ENCODE results near the gene PTPRJ. TPM values are rescaled to one million over a fixed set of nuclear protein-coding genes. Genes with fewer than 3 reads are reported as not detected.
A peak's percentile ranks its signal among the peaks of the same experiment; 100 is the strongest.
"Not testable (repeated sequence)": the region's sequence is repeated elsewhere in the genome, so short reads cannot be mapped to it uniquely, and the experiment has no call there.

The PTPRJ gene
- 10 to 100 TPM; 23.3 to 24.7 TPM for total RNA-seq
- polyA plus RNA-seq: 1 to 10 TPM; 4.1 to 5.8 TPM

DNA sequence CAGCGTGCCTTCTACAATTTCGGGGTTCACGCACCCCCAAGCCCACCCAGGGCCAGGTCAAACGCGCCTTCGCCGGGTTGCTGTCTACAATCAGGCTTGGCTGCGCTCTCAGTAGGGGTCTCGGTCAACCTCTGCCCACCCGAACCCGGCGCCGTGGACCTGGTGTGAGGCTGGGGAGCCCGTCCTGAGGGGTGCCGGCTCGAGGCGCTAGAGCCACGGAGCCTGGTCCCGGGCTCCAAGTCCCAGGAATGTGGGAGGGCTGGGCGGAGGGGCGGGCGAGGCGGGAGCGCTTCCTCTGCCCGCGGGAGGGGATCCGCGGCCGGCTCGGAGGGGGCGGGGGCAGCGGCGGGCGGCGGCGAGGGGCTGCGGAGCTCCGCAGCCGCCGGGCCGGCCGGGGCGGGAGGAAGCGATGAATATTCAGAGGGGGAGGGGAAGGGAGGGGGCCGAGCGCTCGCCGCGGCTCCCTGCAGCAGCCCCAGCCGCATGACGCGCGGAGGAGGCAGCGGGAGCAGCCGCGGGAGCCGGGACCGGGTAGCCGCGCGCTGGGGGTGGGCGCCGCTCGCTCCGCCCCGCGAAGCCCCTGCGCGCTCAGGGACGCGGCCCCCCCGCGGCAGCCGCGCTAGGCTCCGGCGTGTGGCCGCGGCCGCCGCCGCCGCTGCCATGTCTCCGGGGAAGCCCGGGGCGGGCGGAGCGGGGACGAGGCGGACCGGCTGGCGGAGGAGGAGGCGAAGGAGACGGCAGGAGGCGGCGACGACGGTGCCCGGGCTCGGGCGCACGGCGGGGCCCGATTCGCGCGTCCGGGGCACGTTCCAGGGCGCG lies at the start of gene PTPRJ:
TSS of gene PTPRJ (plus strand) at position 472 of the 819 bp plus-strand sequence. CDS start 354 bp downstream, outside the sequence.
- H3K4me1 ChIP-seq (ENCODE audit: control insufficient read depth in 4 of 4, insufficient read depth in 4 of 4, low read length in 3 of 4): peaks cover 3 to 48% (median 37%) of the 10 kb centered on the region in 4 donors
- peak; percentile 62 for DNase-seq (ENCODE audit: low spot score)
- peak within 1 kb of the TSS; percentile 82 to 83 for H3K27ac ChIP-seq (ENCODE audit: low read depth in 1 of 2, low read length in 2 of 2)
- H3K4me3 ChIP-seq (ENCODE audit: low read depth in 1 of 3, low read length in 3 of 3): peak within 1 kb of the TSS; percentile 64 to 89 (median 70)
- 2% methylated on average over 111 of the region's 111 CpGs for whole genome bisulfite sequencing
- no peaks in the 10 kb centered on the region for H3K9me3 ChIP-seq (ENCODE audit: control insufficient read depth in 4 of 4, low read length in 3 of 4)
- TF ChIP-seq TAF1 (conservative IDR thresholded peaks at IDR 0.05) (no peak), FOXA2 (IDR thresholded peaks at IDR 0.05) (no peak), JUND (IDR thresholded peaks at IDR 0.05) (no peak)
- TF ChIP-seq, protein P1, sequence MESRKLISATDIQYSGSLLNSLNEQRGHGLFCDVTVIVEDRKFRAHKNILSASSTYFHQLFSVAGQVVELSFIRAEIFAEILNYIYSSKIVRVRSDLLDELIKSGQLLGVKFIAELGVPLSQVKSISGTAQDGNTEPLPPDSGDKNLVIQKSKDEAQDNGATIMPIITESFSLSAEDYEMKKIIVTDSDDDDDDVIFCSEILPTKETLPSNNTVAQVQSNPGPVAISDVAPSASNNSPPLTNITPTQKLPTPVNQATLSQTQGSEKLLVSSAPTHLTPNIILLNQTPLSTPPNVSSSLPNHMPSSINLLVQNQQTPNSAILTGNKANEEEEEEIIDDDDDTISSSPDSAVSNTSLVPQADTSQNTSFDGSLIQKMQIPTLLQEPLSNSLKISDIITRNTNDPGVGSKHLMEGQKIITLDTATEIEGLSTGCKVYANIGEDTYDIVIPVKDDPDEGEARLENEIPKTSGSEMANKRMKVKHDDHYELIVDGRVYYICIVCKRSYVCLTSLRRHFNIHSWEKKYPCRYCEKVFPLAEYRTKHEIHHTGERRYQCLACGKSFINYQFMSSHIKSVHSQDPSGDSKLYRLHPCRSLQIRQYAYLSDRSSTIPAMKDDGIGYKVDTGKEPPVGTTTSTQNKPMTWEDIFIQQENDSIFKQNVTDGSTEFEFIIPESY (IDR thresholded peaks at IDR 0.05): no peak
- no peaks in the 10 kb centered on the region for H3K27me3 ChIP-seq (ENCODE audit: control insufficient read depth in 4 of 4, insufficient read depth in 4 of 4, low read length in 3 of 4)
- H3K36me3 ChIP-seq (ENCODE audit: control insufficient read depth in 4 of 4, insufficient read depth in 3 of 4, low read depth in 1 of 4, low read length in 3 of 4): no peaks in the 10 kb centered on the region
- peak within 1 kb of the TSS; percentile 58 to 86 for H3K9ac ChIP-seq (ENCODE audit: low read depth in 1 of 2, low read length in 2 of 2)

DNA sequence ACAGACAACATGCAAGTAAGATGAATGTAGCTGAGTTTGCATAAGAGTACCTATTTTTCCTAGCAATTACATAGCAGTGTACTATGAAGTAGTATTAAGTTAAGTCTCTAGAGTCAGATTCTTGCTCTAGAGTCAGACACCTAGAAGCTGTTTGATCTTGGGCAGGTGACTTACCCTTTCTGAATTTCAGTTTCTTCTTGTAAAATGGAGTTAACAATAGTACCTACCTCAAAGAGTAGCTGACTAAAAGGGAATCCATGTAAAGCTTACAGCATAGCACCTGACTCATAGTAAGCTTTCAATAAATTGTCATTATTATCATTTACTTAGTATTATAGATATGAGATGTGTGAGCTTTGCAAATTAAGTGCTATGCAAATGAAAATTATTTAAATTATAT lies 47.8 kb upstream of the PTPRJ start:
- peaks cover 0 to 8% (median 2%) of the 10 kb centered on the region in 4 donors for H3K4me1 ChIP-seq (ENCODE audit: control insufficient read depth in 4 of 4, insufficient read depth in 4 of 4, low read length in 3 of 4)
- H3K9me3 ChIP-seq (ENCODE audit: control insufficient read depth in 4 of 4, low read length in 3 of 4): no peaks in the 10 kb centered on the region
- no peak overlapping the region for H3K4me3 ChIP-seq (ENCODE audit: low read depth in 1 of 3, low read length in 3 of 3)
- DNase-seq (ENCODE audit: low spot score): no peak
- no peaks in the 10 kb centered on the region for H3K27me3 ChIP-seq (ENCODE audit: control insufficient read depth in 4 of 4, insufficient read depth in 4 of 4, low read length in 3 of 4)
- TF ChIP-seq RXRA (IDR thresholded peaks at IDR 0.05): no peak
- TF ChIP-seq, protein P2, sequence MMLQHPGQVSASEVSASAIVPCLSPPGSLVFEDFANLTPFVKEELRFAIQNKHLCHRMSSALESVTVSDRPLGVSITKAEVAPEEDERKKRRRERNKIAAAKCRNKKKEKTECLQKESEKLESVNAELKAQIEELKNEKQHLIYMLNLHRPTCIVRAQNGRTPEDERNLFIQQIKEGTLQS (IDR thresholded peaks at IDR 0.05): no peak
- H3K9ac ChIP-seq (ENCODE audit: low read depth in 1 of 2, low read length in 2 of 2): no peak overlapping the region
- H3K36me3 ChIP-seq (ENCODE audit: control insufficient read depth in 4 of 4, insufficient read depth in 3 of 4, low read depth in 1 of 4, low read length in 3 of 4): no peaks in the 10 kb centered on the region
- no peak overlapping the region for H3K27ac ChIP-seq (ENCODE audit: low read depth in 1 of 2, low read length in 2 of 2)

DNA sequence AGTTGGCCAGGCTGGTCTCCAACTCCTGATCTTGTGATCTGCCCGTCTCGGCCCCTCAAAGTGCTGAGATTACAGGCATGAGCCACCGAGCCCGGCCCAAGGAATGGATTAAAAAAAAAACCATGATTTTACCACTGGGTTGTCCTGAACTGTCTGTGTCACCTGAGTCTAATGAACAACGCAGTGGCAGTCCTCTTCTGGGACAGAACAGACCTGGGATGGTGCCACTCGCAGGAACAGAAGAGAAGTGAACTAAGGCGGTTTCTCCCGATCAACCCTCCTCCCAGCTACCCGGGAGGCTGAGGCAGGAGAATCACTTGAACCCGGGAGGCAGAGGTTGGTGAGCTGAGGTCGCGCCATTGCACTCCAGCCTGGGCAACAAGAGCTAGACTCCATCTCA lies 46.6 kb upstream of the PTPRJ start:
- peaks cover 0 to 14% (median 6%) of the 10 kb centered on the region in 4 donors for H3K4me1 ChIP-seq (ENCODE audit: control insufficient read depth in 4 of 4, insufficient read depth in 4 of 4, low read length in 3 of 4)
- not testable (repeated sequence) for H3K9me3 ChIP-seq (ENCODE audit: control insufficient read depth in 4 of 4, low read length in 3 of 4); H3K27ac ChIP-seq (ENCODE audit: low read depth in 1 of 2, low read length in 2 of 2); H3K9ac ChIP-seq (ENCODE audit: low read depth in 1 of 2, low read length in 2 of 2); H3K36me3 ChIP-seq (ENCODE audit: control insufficient read depth in 4 of 4, insufficient read depth in 3 of 4, low read depth in 1 of 4, low read length in 3 of 4); DNase-seq (ENCODE audit: low spot score); H3K27me3 ChIP-seq (ENCODE audit: control insufficient read depth in 4 of 4, insufficient read depth in 4 of 4, low read length in 3 of 4); H3K4me3 ChIP-seq (ENCODE audit: low read depth in 1 of 3, low read length in 3 of 3)
- 84% methylated on average over 12 of the region's 12 CpGs for WGBS

DNA sequence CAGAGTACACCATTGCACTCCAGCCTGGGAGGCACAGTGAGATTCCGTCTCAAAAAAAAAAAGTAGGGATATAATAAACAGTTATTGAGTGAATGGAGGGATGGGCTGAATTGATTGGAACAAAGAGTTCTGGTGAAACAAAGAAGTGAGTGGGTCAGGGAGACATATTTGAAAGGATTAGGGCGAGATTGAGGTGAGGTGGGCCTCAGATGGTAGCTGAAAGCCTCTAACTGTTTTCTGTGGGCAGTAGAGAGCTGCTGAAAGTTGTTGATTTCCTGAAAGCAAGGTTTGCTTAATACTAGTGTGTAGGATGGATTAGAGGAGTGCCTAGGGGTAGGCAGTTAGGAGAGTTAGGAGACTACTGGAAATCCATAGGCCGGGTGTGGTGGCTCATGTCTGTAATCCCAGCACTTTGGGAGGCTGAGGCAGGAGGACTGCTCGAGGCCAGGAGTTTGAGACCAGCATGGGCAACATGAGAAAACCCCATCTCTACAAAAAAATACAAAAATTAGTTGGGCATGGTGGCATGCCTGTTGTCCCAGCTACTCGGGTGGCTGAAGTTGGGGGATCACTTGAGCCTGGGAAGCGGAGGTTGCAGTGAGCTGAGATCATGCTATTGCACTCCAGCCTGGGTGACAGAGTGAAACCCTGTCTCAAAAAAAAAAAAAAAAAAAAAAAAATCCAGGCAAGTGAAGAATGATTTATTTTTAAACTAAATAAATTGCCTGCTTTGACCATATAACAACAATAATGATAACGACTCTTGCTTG lies 41.4 kb upstream of the PTPRJ start:
- peak overlapping the region in 1 of 2 donors; percentile 67 for H3K27ac ChIP-seq (ENCODE audit: low read depth in 1 of 2, low read length in 2 of 2)
- DNase-seq (ENCODE audit: low spot score): no peak
- H3K27me3 ChIP-seq (ENCODE audit: control insufficient read depth in 4 of 4, insufficient read depth in 4 of 4, low read length in 3 of 4): no peaks in the 10 kb centered on the region
- H3K4me3 ChIP-seq (ENCODE audit: low read depth in 1 of 3, low read length in 3 of 3): no peak overlapping the region
- no peaks in the 10 kb centered on the region for H3K36me3 ChIP-seq (ENCODE audit: control insufficient read depth in 4 of 4, insufficient read depth in 3 of 4, low read depth in 1 of 4, low read length in 3 of 4)
- 87% methylated on average over 7 of the region's 7 CpGs for WGBS
- H3K9ac ChIP-seq (ENCODE audit: low read depth in 1 of 2, low read length in 2 of 2): no peak overlapping the region
- peaks cover 7 to 34% (median 18%) of the 10 kb centered on the region in 4 donors for H3K4me1 ChIP-seq (ENCODE audit: control insufficient read depth in 4 of 4, insufficient read depth in 4 of 4, low read length in 3 of 4)
- no peaks in the 10 kb centered on the region for H3K9me3 ChIP-seq (ENCODE audit: control insufficient read depth in 4 of 4, low read length in 3 of 4)
- TF ChIP-seq NR2F2 (IDR thresholded peaks at IDR 0.05) (no peak), GABPA (IDR thresholded peaks at IDR 0.05 in 1 of 2, conservative IDR thresholded peaks at IDR 0.05 in 1 of 2) (no peak), RAD21 (IDR thresholded peaks at IDR 0.05) (no peak), TAF1 (conservative IDR thresholded peaks at IDR 0.05) (no peak), FOXA2 (IDR thresholded peaks at IDR 0.05) (no peak), EGR1 (IDR thresholded peaks at IDR 0.05; ENCODE audit: low read depth in 2 of 2) (no peak)
- TF ChIP-seq, protein P3, sequence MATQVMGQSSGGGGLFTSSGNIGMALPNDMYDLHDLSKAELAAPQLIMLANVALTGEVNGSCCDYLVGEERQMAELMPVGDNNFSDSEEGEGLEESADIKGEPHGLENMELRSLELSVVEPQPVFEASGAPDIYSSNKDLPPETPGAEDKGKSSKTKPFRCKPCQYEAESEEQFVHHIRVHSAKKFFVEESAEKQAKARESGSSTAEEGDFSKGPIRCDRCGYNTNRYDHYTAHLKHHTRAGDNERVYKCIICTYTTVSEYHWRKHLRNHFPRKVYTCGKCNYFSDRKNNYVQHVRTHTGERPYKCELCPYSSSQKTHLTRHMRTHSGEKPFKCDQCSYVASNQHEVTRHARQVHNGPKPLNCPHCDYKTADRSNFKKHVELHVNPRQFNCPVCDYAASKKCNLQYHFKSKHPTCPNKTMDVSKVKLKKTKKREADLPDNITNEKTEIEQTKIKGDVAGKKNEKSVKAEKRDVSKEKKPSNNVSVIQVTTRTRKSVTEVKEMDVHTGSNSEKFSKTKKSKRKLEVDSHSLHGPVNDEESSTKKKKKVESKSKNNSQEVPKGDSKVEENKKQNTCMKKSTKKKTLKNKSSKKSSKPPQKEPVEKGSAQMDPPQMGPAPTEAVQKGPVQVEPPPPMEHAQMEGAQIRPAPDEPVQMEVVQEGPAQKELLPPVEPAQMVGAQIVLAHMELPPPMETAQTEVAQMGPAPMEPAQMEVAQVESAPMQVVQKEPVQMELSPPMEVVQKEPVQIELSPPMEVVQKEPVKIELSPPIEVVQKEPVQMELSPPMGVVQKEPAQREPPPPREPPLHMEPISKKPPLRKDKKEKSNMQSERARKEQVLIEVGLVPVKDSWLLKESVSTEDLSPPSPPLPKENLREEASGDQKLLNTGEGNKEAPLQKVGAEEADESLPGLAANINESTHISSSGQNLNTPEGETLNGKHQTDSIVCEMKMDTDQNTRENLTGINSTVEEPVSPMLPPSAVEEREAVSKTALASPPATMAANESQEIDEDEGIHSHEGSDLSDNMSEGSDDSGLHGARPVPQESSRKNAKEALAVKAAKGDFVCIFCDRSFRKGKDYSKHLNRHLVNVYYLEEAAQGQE (IDR thresholded peaks at IDR 0.05): no peak
- TF ChIP-seq, protein P1 (IDR thresholded peaks at IDR 0.05): no peak
- TF ChIP-seq, protein P4, sequence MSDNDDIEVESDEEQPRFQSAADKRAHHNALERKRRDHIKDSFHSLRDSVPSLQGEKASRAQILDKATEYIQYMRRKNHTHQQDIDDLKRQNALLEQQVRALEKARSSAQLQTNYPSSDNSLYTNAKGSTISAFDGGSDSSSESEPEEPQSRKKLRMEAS (IDR thresholded peaks at IDR 0.05): no peak

Data from liver (tissue), 9 donors.